Caco-2 (cell line): Measurements from ENCODE around the gene RHOB. TPM values are rescaled to one million over a fixed set of nuclear protein-coding genes. Genes with fewer than 3 reads are reported as not detected.
"Not testable (repeated sequence)": the region's sequence is repeated elsewhere in the genome, so short reads cannot be mapped to it uniquely, and the experiment has no call there.

Experiments
- BruUV-seq: library from RNA; stranded (reverse); fragments of 400-500 nt; replicated peaks from 2 replicates; lab custom pipeline; 2021; lab: Mats Ljungman, UMichigan
- CTCF ChIA-PET: fragments of 300-600 bp; sonication (Branson Sonifier 250); formaldehyde crosslinking; loops from one replicate; lab custom pipeline; 2022; ENCODE audit warnings: antibody characterized with exemption; lab: Charles Lee
- POLR2A ChIA-PET: fragments of 300-600 bp; sonication (Branson Sonifier 250); formaldehyde crosslinking; loops from one replicate; lab custom pipeline; 2022; ENCODE audit warnings: antibody characterized with exemption; lab: Charles Lee
- DNase-seq, 2 experiments: peaks; one replicate each; pipeline versions ENCODE4 v3.0.0 to v3.0.0-alpha.2; 2020 to 2022
- H3K27me3 ChIP-seq: replicated peaks from 2 replicates; pipeline ENCODE4 v1.6.0; 2011; ENCODE audit warnings: low read length; ENCODE audit not compliant: control insufficient read depth, insufficient read depth
- H3K36me3 ChIP-seq: 2 replicates; pipeline ENCODE4 v1.5.1; 2011; ENCODE audit warnings: low read length; ENCODE audit not compliant: control insufficient read depth, insufficient read depth
- H3K4me1 ChIP-seq: fragments of 250-450 bp; sonication (Bioruptor Pico); 2 replicates; pipeline ENCODE4 v1.5.1; 2020; ENCODE audit warnings: mild to moderate bottlenecking
- H3K4me3 ChIP-seq: 2 replicates; pipeline ENCODE4 v1.5.1; 2011; ENCODE audit warnings: low read depth, mild to moderate bottlenecking, control low read depth, low read length
- H3K9me3 ChIP-seq: fragments of 250-450 bp; sonication (Bioruptor Pico); 2 replicates; pipeline ENCODE4 v1.5.1; 2020; ENCODE audit warnings: mild to moderate bottlenecking, moderate library complexity
- H3K27ac Mint-ChIP-seq: one replicate; pipeline ENCODE4 v1.8.0; 2022; ENCODE audit warnings: mixed read lengths; ENCODE audit not compliant: unreplicated experiment
- H3K27me3 Mint-ChIP-seq: one replicate; pipeline ENCODE4 v1.8.0; 2022; ENCODE audit warnings: mixed read lengths; ENCODE audit not compliant: insufficient read depth, unreplicated experiment
- H3K36me3 Mint-ChIP-seq: one replicate; pipeline ENCODE4 v1.8.0; 2022; ENCODE audit warnings: mild to moderate bottlenecking, mixed read lengths; ENCODE audit not compliant: insufficient read depth, unreplicated experiment
- H3K4me1 Mint-ChIP-seq: one replicate; pipeline ENCODE4 v1.8.0; 2022; ENCODE audit warnings: low read depth, mixed read lengths; ENCODE audit not compliant: unreplicated experiment
- H3K4me3 Mint-ChIP-seq: one replicate; pipeline ENCODE4 v1.8.0; 2022; ENCODE audit warnings: mild to moderate bottlenecking, moderate library complexity, mixed read lengths; ENCODE audit not compliant: unreplicated experiment
- H3K9me3 Mint-ChIP-seq: one replicate; pipeline ENCODE4 v1.8.0; 2022; ENCODE audit warnings: mixed read lengths; ENCODE audit not compliant: unreplicated experiment
- CTCF ChIP-seq, 2 experiments: fragments of 200-600 bp in 1 of 2; IDR thresholded peaks; 1 replicate in 1 of 2; 2 replicates in 1 of 2; pipeline versions ENCODE4 v1.5.1 to v1.8.0; 2011 to 2022; ENCODE audit warnings: antibody characterized with exemption in 1 of 2, control low read depth in 1 of 2, inconsistent platforms in 1 of 2, low read depth in 1 of 2, low read length in 1 of 2, mild to moderate bottlenecking in 1 of 2, moderate library complexity in 1 of 2; ENCODE audit not compliant: insufficient read depth in 1 of 2, severe bottlenecking in 1 of 2, unreplicated experiment in 1 of 2
- intact Hi-C: fragments of 100-400 bp; cut with micrococcal nuclease; formaldehyde crosslinking; loops from one replicate; pipeline ENCODE4 v1.10.0; 2022; ENCODE audit not compliant: unreplicated experiment
- total RNA-seq: library from RNA; stranded (reverse); gene quantifications from 2 replicates; pipeline ENCODE4 v1.2.3, GENCODE V29; 2022

The RHOB gene
- total RNA-seq, 1 experiment from 2014 or later, result 20.8 TPM

- H3K36me3 ChIP-seq, result no peaks in the 10 kb centered on the region
- no peaks in the 10 kb centered on the region for H3K4me1 ChIP-seq
- TF ChIP-seq CTCF (IDR thresholded peaks at IDR 0.05; ENCODE audit: insufficient read depth in 1 of 2, low read depth in 1 of 2, low read length in 1 of 2, severe bottlenecking in 1 of 2, unreplicated experiment in 1 of 2), result no peak
- ChIA-PET CTCF (no interaction called here), POLR2A (no interaction called here)
- Mint-ChIP-seq H3K36me3 (no peaks in the 10 kb centered on the region), H3K9me3 (no peaks in the 10 kb centered on the region), H3K4me3 (no peak overlapping the region), H3K27ac (no peak overlapping the region), H3K4me1 (no peaks in the 10 kb centered on the region), H3K27me3 (no peaks in the 10 kb centered on the region)
- DNase-seq, result no peak
- H3K27me3 ChIP-seq, result no peaks in the 10 kb centered on the region
- intact Hi-C loops, result no loop called here
- no peaks in the 10 kb centered on the region for H3K9me3 ChIP-seq
- H3K4me3 ChIP-seq, result no peak overlapping the region
- BruUV-seq, result no TSS peak
These were observed 43.7 kb downstream of the RHOB start for GRCh38 chr2:20490300-20491181.

GRCh38 chr2:20491739-20492531 is 45.1 kb downstream of the RHOB start:
- no peaks in the 10 kb centered on the region for H3K4me1 Mint-ChIP-seq
- H3K27ac Mint-ChIP-seq, result no peak overlapping the region
- DNase-seq, result no peak

GRCh38 chr2:20493095-20493494 is 46.2 kb downstream of the RHOB start:
- DNase-seq, H3K27me3 ChIP-seq, H3K9me3 ChIP-seq, H3K4me1 Mint-ChIP-seq, H3K9me3 Mint-ChIP-seq, H3K36me3 Mint-ChIP-seq, BruUV-seq, CTCF ChIA-PET, H3K4me3 Mint-ChIP-seq, H3K27me3 Mint-ChIP-seq, H3K27ac Mint-ChIP-seq, H3K36me3 ChIP-seq, intact Hi-C loops, H3K4me1 ChIP-seq, H3K4me3 ChIP-seq: not testable (repeated sequence)
- POLR2A ChIA-PET, result interaction anchor here (0.7 kb wide), 1 partner anchor 46 kb away, joined by 3 read pairs; no protein-coding TSS in a partner anchor

More at GRCh38 chr2:20491739-20492531, 45.1 kb downstream of the RHOB start:
- no peaks in the 10 kb centered on the region for H3K36me3 Mint-ChIP-seq
- no peak overlapping the region for H3K4me3 Mint-ChIP-seq
- ChIA-PET CTCF (no interaction called here), POLR2A (interaction anchor here (0.7 kb wide), 1 partner anchor 45 kb away, joined by 3 read pairs; no protein-coding TSS in a partner anchor)
- Histone ChIP-seq H3K9me3 (no peaks in the 10 kb centered on the region), H3K27me3 (no peaks in the 10 kb centered on the region), H3K4me1 (0 out of 2 replicates have a peak, but pooled peaks cover 5% of the 10 kb centered on the region), H3K36me3 (no peaks in the 10 kb centered on the region), H3K4me3 (no peak overlapping the region)
- TF ChIP-seq CTCF (IDR thresholded peaks at IDR 0.05; ENCODE audit: insufficient read depth in 1 of 2, low read depth in 1 of 2, low read length in 1 of 2, severe bottlenecking in 1 of 2, unreplicated experiment in 1 of 2), result no peak
- no peaks in the 10 kb centered on the region for H3K27me3 Mint-ChIP-seq
- no peaks in the 10 kb centered on the region for H3K9me3 Mint-ChIP-seq
- no TSS peak for BruUV-seq
- intact Hi-C loops, result no loop called here
